ENCODE measurements around the gene RAB7A. TPM values are rescaled to one million over a fixed set of nuclear protein-coding genes. Genes with fewer than 3 reads are reported as not detected.
A peak's percentile ranks its signal among the peaks of the same experiment; 100 is the strongest.
"Not testable (repeated sequence)": the region's sequence is repeated elsewhere in the genome, so short reads cannot be mapped to it uniquely, and the experiment has no call there.

The RAB7A gene
- total RNA-seq, 2 experiments from 2014 or later: 304 to 322 TPM

GRCh38 chr3:128709506-128710210 lies 16.3 kb upstream of the RAB7A start:
- DNase-seq (no peak), ATAC-seq (no peak)
- no peak overlapping the region for H3K4me3 Mint-ChIP-seq
- intact Hi-C loops (cut with micrococcal nuclease): no loop called here
- TF ChIP-seq CTCF (IDR thresholded peaks at IDR 0.05): no peak
- H3K4me1 Mint-ChIP-seq (ENCODE audit: low read depth): peaks cover 1% of the 10 kb centered on the region
- H3K36me3 Mint-ChIP-seq (ENCODE audit: low read depth): no peaks in the 10 kb centered on the region
- no peaks in the 10 kb centered on the region for H3K27me3 Mint-ChIP-seq
- H3K27ac Mint-ChIP-seq: no peak overlapping the region
- H3K9me3 Mint-ChIP-seq: no peaks in the 10 kb centered on the region
- ChIA-PET CTCF (interaction anchor here (4.0 kb wide), 1 partner anchor 29 kb away, joined by 15 read pairs; no protein-coding TSS in a partner anchor), POLR2A (no interaction called here)

GRCh38 chr3:128710816-128711433 lies 15.1 kb upstream of the RAB7A start:
- intact Hi-C loops (cut with micrococcal nuclease): no loop called here
- Mint-ChIP-seq H3K9me3 (no peaks in the 10 kb centered on the region), H3K4me3 (no peak overlapping the region), H3K4me1 (ENCODE audit: low read depth) (peaks cover 9% of the 10 kb centered on the region), H3K27ac (no peak overlapping the region), H3K27me3 (no peaks in the 10 kb centered on the region), H3K36me3 (ENCODE audit: low read depth) (no peaks in the 10 kb centered on the region)
- TF ChIP-seq CTCF (IDR thresholded peaks at IDR 0.05): no peak
- CTCF ChIA-PET: no interaction called here
- DNase-seq (no peak), ATAC-seq (no peak)
- POLR2A ChIA-PET: no interaction called here

- Mint-ChIP-seq H3K36me3 (ENCODE audit: low read depth) (no peaks in the 10 kb centered on the region), H3K27me3 (no peaks in the 10 kb centered on the region), H3K4me1 (ENCODE audit: low read depth) (peaks cover 9% of the 10 kb centered on the region), H3K4me3 (no peak overlapping the region), H3K9me3 (no peaks in the 10 kb centered on the region), H3K27ac (no peak overlapping the region)
- intact Hi-C loops (cut with micrococcal nuclease): no loop called here
- CTCF ChIA-PET: no interaction called here
- POLR2A ChIA-PET: no interaction called here
- no peak for DNase-seq
- TF ChIP-seq CTCF (IDR thresholded peaks at IDR 0.05): no peak
- ATAC-seq: no peak
These were observed 13.1 kb upstream of the RAB7A start for GRCh38 chr3:128712848-128713247.

- CTCF ChIA-PET: interaction anchor here (0.7 to 1.3 kb wide), 2 partner anchors 35 to 37 kb away, joined by 3 to 5 read pairs; no protein-coding TSS in a partner anchor
- H3K27ac Mint-ChIP-seq: peak overlapping the region; percentile 76
These were observed 11.0 kb upstream of the RAB7A start for GRCh38 chr3:128714887-128715491.

GRCh38 chr3:128718892-128719291 lies 7.1 kb upstream of the RAB7A start:
- intact Hi-C loops (cut with micrococcal nuclease); POLR2A ChIA-PET; H3K4me3 Mint-ChIP-seq; H3K36me3 Mint-ChIP-seq (ENCODE audit: low read depth); ATAC-seq; H3K27ac Mint-ChIP-seq; H3K9me3 Mint-ChIP-seq; CTCF ChIA-PET; DNase-seq; H3K27me3 Mint-ChIP-seq: not testable (repeated sequence)
- H3K4me1 Mint-ChIP-seq (ENCODE audit: low read depth): peaks cover 15% of the 10 kb centered on the region

More at GRCh38 chr3:128714887-128715491, 11.0 kb upstream of the RAB7A start:
- Mint-ChIP-seq H3K4me1 (ENCODE audit: low read depth) (peaks cover 15% of the 10 kb centered on the region), H3K9me3 (no peaks in the 10 kb centered on the region), H3K4me3 (no peak overlapping the region), H3K36me3 (ENCODE audit: low read depth) (no peaks in the 10 kb centered on the region), H3K27me3 (no peaks in the 10 kb centered on the region)
- peak; percentile 71 for ATAC-seq
- POLR2A ChIA-PET: interaction anchor here (0.6 to 1.9 kb wide), 3 partner anchors 10 to 74 kb away, joined by 3 to 6 read pairs (median 3); no protein-coding TSS in a partner anchor
- DNase-seq: peak; percentile 36
- TF ChIP-seq CTCF (IDR thresholded peaks at IDR 0.05): no peak
- intact Hi-C loops (cut with micrococcal nuclease): no loop called here

Measured in activated CD8-positive, alpha-beta T cell treated with anti-CD3 and anti-CD28 coated beads for 36 hours (primary cell).